Smooth muscle cell of the brain vasculature (primary cell): ENCODE data around the gene CYP4Z1.
"Not testable (repeated sequence)": the region's sequence is repeated elsewhere in the genome, so short reads cannot be mapped to it uniquely, and the experiment has no call there.

Source experiments
- DNase-seq: peaks from one replicate; pipeline ENCODE4 v3.0.0-alpha.2; 2012; ENCODE audit warnings: low read depth, low spot score

CYP4Z1 gene, protein sequence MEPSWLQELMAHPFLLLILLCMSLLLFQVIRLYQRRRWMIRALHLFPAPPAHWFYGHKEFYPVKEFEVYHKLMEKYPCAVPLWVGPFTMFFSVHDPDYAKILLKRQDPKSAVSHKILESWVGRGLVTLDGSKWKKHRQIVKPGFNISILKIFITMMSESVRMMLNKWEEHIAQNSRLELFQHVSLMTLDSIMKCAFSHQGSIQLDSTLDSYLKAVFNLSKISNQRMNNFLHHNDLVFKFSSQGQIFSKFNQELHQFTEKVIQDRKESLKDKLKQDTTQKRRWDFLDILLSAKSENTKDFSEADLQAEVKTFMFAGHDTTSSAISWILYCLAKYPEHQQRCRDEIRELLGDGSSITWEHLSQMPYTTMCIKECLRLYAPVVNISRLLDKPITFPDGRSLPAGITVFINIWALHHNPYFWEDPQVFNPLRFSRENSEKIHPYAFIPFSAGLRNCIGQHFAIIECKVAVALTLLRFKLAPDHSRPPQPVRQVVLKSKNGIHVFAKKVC

DNA sequence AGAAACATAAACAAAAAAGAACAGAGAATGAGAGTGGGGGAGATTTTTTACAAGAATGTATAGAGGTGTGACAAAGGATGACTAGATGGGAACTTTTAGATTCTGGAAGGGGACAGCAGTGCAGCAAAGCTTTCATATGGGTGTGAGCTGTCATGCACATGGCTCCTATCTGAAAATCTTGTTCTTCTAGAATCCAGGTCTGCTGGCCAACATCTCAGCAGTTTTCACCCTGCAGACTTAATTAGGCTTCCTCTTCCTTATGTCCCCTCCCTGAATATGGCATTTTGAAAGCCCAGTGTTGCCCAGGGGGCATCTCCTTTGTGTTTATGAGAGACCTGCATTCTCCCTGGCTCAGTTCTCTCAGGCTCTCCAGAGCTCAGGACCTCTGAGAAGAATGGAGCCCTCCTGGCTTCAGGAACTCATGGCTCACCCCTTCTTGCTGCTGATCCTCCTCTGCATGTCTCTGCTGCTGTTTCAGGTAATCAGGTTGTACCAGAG, at the start of gene CYP4Z1:
Gene CYP4Z1, plus strand, starts transcription at position 135 of the 498 bp plus-strand sequence. Its CDS starts 260 bp downstream, at position 395.
- DNase-seq, result no peak

DNA sequence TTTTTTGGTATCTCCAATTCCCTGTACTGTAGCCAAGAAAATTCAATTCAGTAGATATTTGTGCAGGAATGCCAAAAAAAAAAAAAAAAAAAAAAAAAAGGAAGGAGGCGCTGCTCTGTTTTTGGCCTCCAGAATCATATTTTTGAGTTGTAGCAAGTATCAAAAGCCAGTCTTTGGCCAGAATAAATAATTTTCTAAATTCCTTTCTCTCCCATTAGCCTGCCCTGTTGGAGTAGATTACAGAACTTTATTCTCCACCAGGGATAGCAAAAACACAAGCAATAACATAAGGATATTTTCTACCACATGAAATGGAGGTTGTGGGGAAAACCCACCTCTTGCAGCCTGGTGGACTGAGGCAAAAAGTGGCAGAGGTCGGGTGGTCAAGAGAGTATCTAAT, 46.0 kb upstream of the CYP4Z1 start:
- no peak for DNase-seq

DNA sequence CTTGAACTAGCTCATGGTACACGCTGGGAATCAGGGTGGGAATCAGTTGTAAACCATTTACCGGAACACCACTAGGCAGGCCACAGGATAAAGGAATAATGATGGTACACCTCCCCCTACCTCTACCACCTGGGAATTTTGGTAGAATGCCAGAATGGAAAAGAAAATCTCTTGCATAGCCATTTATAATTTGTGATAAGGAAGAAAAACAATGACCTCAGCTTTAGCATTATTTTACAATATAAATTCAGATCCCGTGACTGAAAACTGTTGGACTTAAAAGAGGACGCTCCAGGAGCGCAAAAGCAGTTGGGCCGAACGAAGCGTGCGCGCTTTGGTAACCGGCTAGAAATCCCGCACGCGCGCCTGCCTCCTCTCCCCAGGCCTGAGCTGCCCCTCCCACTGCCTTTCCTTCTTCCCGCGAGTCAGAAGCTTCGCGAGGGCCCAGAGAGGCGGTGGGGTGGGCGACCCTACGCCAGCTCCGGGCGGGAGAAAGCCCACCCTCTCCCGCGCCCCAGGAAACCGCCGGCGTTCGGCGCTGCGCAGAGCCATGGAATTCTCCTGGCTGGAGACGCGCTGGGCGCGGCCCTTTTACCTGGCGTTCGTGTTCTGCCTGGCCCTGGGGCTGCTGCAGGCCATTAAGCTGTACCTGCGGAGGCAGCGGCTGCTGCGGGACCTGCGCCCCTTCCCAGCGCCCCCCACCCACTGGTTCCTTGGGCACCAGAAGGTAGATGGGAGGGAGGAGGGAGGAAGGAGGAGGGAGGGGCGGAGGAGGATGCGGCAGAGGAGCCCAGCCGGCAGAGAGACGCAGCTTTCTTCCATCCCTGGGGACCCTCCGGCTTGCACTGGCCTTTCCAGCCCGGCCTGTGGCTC, 43.5 kb upstream of the CYP4Z1 start, which contains the start of gene CYP4X1:
Gene CYP4X1, plus strand, starts transcription at position 402 of the 873 bp plus-strand sequence. Its CDS starts 149 bp downstream, at position 551.
- DNase-seq, result no peak

DNA sequence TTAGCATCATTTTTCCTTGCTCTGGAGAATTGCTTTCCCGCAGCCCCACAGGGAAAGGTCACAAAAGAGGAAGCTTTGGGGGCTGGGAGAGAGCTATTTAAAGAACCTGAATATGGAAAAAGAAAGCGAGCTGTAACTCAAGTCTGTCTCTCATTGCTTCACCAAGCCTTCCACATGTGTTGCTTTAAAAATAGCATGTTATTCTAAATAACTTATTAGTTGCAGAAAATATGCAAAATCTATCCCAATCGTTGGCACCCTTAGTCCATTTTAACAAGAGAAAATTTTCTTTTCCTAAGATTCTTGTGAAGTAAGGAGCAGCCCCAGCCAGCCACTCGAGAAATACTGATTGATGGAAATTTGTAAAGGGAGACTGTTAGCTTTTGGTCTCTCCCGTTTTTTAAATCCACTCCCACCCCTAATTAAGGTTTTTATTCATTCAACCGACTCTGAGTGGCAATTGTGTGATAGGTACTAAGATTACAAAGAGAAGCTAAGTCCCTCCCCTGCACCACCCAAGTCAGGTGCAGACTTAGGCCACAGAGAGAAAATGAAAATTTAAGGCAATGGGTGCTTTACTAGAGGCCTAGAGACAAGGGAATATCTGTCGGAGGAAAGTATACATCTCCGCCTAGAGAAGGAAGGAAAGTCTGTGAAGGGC, 42.8 kb upstream of the CYP4Z1 start:
- peak; percentile 21 for DNase-seq

DNA sequence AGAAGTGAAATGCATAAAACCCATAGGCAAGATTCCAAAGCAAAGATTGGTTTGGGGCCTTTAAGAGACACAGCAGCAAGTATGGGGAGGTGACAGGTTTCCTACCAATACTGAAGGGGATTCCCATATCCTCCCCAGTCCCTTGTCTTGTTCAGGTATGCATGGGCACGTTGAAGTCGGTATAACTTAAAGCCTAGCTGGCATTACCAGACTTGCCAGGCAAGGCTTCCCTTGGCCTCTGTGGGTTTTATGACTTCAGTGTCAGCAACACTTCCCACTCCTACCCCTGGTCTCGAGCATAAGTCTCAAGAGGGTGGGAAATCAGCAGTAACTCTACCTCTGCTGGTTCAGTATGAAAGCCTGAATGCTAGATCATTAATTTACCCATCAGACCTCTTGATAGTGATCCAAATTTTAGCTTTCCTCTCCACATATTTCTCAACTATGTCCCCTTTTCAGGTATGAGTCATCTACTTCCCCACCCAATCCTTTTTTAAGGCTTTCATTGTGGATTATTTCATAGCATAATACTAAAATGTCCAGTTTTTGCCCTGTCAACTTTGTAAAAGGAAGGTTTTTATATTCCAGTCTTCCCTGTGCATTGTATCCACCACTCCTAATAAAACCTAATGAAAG, 36.7 kb upstream of the CYP4Z1 start:
- DNase-seq, result no peak

DNA sequence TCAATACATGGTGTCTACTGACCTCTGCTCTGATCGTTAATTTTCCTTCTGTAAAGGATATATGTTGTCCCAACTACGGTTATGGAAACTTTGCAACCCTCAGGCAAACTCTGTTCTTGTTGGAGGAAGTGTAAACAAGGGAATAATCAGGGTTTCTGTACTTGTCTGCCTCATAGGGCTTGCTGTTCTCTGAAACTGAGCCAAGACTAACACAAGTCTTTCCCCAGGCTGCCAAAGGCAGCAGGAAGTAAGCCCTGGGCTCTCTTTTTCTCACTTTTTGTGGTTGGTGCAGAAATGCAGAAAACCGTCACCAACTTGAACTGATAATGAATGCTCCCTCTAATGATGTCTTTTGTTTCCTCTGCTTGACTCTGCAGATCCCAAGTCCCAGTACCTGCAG, 36.0 kb upstream of the CYP4Z1 start:
- peak; percentile 62 for DNase-seq

DNA sequence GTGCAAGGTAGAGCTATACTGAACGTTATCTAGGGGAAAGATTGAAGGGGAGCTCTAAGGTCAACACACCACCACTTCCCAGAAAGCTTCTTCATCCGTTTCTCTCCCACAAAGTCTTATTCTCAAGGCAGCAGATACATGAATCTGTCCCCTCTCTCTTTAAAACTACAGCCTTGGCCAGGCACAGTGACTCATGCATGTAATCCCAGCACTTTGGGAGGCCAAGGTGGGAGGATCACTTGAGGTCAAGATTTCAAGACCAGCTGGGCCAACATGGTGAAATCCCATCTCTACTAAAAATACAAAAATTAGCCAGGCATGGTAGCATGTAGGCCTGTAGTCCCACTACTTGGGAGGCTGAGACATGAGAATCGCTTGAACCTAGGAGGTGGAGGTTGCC, 35.4 kb upstream of the CYP4Z1 start:
- peak; percentile 29 for DNase-seq

DNA sequence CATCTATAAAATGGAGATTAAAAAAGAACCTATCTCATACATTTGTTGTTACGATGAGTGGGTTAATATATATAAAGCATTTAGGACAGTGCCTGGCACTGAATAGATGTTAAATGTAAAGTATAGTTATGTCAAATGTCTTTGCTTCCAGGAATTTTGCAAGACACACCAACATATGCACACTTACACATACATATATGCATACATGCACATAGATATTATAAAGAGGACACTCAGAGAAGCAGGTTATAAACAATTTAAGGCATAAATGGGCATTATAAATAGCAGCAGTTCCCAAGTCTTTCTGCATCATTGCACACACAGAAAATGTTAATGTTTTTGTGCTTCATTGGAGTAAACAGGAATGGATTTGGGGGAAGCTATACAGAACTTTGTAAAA, 30.3 kb upstream of the CYP4Z1 start:
- no peak for DNase-seq

DNA sequence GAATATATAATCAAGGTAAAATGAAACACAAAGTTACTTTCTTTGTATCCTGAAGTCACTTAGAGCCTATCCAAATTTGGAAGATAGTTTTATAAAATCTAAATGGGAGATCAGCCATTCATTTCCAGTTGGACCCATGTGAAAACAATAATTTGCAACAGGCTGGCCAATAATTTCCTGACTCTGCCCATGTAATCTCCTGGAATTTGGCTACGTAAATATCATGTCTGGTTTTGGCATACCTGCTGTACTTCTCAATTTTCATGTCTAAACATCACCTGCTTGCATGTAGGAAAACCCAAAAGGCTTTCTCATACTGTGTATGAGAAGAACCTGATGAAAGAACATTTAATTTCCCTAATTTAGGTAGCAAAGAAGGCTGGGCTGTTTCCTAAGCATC, 7.7 kb upstream of the CYP4Z1 start:
- no peak for DNase-seq

DNA sequence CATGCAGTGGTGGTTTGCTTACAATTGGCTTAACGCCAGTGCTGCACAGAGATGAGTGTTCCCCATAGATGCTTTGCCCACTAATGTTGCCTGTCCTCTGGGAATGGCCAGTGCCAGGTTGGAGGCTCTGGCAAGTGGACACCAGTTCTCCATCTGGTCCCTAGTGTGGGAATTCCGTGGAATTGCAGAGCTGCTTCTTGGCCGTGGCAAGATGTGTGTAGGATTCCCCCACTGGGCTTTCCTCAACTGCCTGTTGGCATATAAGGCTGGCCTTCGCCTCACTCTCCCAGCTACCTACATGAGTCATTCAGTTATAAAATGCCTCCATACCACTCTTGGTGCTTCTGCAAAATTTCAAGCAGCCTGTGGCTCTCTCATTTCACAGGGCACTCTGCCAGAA, 2.0 kb downstream of the CYP4Z1 start:
- not testable (repeated sequence) for DNase-seq

DNA sequence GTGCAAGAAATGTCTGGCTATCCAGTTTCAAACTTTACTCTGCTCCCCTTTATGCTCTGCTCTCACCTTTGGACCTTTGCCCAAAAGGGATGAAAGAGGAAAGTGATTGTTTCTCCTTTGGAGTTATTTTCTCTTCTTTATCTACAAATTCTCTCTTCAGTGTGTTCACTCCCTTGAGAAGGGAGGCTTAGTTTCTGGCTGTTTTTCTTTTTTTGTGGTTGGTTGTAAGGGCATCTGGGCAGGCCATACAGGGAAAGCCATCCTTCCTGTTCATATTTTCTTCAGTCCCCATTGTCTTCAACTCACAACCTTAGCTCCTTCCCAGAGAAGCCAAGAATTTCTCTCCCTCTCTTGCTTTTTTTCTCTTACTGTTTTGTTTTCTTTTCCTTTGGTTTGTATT, 2.5 kb downstream of the CYP4Z1 start:
- not testable (repeated sequence) for DNase-seq

DNA sequence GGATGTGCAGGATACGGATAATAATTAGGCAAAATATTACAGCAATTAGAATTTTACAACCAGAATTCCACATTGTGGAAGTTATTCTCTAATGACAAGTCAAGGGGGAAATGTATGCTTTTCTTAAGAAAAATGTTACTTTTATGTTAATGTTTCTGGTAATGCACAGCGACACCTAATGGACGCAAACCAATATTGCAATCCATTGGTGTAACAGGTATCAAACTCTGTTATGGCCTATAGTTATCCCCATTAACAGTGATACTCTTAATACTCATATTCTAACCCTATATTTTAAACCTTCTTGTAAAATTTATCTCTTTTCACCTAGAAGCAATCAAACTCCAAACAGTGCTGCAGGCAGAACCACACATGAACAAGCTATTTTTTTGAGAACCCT, 22.3 kb downstream of the CYP4Z1 start:
- not testable (repeated sequence) for DNase-seq

DNA sequence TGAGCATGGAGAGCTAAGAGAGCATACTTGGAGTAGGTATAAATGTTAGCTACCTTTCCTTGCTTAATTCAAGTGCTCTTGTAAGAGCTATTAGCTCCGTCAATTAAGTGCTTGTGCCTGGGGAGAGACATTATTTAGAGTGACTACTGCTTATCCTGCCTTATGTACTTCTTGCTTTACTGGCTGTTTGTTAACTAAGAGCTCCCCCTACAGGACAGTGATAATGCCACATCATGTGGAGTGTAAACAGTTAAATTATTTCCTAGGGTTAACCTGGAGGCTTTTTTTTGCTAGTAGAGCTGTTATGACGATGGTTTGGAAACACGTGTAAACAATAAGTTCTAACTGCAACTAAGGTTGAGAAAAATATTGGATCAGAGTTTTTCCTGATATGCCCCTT, 24.4 kb downstream of the CYP4Z1 start:
- DNase-seq, result not testable (repeated sequence)

DNA sequence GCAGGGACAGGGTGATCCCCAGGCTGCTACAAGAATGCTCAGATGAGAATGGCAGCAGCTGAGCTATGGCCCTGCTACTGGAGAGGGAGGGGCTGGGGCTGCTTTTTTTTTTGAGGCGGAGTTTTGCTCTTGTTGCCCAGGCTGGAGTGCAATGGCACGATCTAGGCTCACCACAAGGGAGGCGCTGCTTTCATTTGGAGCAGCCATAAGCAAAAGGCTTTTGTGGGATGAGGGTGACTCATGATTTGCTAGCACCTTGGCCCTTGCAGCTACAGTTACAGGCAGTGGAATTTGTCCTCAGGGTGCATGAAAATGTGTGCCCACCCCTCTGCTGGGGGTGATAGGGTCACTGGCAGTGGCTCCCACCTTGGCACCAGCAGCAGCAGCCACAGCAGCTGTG, 37.8 kb downstream of the CYP4Z1 start:
- DNase-seq, result no peak

DNA sequence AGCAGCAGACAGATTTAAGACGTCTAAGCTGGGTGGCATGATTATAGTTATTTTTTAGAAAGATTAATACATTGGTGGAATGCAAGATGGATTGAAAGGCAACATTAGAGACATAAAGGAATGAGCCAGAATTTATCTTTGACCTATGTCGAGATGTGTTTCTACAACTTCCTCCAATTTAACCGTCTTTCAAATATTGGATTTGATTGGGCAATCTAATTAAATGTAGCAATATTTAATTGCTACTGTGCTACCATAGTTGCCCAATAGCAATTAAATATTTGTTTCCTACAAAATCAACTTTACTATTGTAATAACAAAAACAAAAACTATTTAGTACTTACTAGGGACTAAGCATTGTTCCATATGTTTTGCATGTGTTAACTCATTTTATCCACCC, 39.8 kb downstream of the CYP4Z1 start:
- no peak for DNase-seq

DNA sequence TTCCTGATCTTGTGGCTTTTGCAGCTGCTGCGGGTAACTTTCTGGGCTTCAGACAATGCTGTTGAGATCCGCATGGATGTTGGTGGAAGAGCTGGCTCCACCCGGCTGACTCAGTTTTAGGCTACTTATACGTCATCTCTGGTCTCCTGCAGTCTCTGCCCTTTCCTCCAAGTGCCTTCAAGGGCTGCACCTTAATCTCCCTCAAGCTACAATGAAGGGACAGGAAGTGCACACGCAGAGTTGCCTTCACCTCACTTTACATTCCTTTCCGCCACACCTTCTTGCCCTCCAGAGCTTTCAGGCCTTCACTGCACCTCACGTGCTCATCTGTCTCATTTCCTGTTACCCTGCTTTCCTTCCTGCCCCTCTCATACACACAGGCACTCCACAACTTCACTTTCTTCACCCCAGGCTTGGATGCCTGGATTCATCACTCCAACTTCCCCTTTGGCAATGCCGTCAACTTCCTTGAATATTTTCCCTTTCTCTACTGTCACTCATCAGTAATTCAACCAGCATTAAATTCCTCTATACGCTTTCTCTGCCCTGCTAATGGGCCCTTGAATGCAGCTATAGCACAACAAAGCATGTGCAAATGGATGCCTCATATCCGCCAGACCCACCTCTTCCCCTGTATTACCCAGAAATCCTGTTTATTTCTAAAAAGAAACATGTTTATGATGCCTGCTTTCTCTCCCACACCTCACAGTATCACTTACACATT, 41.0 kb downstream of the CYP4Z1 start:
- not testable (repeated sequence) for DNase-seq

DNA sequence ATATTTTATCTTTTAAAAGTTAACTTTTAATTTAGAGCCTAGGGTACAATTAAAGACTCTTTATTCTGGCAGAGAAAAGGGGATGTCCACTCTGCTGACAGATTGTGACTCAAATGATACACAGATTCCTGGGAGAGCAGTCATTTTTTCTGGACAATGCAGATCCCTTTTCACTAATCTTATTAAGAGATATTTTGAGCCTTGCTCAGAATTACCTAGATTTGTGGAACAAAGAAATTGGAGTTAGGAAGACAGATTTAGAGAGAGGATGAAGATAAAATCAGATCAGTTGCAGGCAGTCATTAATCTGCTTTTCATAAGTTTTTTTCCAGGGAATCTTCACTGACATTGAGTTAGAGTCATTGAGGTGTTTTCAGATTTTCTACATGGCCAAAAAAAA, 42.5 kb downstream of the CYP4Z1 start:
- DNase-seq, result not testable (repeated sequence)

DNA sequence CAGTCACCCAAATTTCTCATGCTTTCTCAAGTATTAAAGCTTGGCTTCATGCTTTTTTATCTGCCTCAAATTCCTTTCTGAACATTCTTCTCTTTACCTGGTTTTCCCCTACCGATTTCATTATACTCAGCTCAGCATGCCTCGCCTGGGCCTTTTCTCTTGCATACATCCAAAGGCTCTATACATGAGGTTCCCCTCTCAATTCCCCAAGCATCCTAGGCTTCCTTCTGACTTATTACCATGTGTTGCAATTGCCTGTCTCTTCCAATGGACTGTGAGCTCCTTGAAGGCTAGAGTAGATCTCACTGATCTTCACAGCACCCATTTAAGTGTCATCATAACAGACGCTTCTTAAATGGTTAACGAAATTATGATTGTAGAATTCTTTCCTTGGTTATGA, 46.1 kb downstream of the CYP4Z1 start:
- DNase-seq, result no peak

DNA sequence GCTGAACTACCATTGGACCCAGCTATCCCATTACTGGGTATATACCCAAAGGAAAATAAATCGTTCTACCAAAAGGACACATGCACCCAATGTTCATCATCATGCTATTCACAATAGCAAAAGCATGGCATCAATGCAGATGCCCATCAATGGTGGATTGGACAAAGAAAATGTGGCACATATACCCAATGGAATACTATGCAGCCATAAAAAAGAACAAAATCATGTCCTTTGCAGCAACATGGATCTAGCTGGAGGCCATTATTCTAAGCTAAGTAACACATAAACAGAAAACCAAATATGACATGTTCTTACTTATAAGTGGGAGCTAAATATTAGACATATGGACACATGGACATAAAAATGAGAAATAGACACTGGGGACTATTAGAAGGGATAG, 54.0 kb downstream of the CYP4Z1 start:
- not testable (repeated sequence) for DNase-seq

DNA sequence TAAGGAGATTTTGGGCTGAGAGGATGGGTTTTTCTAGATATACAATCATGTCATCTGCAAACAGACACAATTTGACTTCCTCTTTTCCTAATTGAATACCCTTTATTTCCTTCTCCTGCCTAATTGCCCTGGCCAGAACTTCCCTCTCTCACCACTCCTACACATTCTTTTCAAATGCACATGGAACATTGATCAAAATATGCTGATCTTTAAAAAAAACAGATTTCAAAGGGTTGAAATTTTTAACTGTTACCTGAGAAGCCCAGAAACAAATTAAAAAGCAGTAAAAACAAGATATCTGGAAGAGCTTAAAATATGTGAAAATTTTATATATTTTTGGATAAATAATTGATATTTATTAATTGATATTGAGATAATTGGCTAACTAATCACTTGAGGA, 57.8 kb downstream of the CYP4Z1 start:
- DNase-seq, result not testable (repeated sequence)
